GM21576 (cell line): ENCODE data around the gene ARL14EP.

Experiments
- ATAC-seq: cut with Tn5 transposase; IDR thresholded peaks from one replicate; pipeline ENCODE4 v1.9.1; 2021; ENCODE audit warnings: mild to moderate bottlenecking, moderate library complexity; ENCODE audit not compliant: unreplicated experiment

ARL14EP gene

GRCh38 chr11:30368394-30368793 is 45.5 kb downstream of the ARL14EP start:
- ATAC-seq: no peak

DNA sequence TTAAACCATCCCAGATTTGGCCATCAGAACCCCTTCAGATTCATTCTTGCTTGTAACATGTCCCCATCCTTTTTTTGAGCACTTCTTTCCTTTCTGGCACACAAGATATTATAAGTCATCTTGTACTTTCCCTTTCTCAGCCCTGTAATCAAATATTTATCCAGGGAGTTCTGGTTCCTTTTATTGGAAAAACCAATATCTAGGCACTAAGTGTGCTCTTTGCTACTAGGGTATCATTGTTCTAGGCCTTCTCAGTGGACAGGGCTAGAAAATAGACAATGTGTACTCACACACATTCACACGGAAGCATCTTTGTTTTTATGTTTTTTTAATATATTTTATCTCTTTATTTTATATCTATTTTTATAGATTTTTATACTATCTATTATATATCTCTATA is 47.3 kb downstream of the ARL14EP start:
- no peak for ATAC-seq

DNA sequence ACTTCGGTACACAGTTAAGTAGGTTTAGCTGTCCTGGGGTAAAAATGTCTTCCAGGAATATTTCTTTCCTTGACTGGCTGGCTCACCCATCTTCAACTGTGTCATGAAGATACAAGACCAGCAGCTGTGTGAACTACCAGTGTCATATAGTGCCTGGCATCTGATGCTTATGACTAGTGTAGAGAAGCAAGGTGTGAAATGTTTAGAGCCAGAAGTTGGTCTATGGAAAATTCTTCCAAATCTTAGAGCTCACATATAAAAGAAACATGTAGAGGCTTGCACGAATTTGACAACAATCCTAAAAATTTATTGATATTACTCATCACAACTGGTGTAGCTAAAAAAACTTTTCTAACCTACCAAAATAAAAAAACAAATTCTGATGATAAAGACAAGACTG is 54.4 kb downstream of the ARL14EP start:
- ATAC-seq: no peak

DNA sequence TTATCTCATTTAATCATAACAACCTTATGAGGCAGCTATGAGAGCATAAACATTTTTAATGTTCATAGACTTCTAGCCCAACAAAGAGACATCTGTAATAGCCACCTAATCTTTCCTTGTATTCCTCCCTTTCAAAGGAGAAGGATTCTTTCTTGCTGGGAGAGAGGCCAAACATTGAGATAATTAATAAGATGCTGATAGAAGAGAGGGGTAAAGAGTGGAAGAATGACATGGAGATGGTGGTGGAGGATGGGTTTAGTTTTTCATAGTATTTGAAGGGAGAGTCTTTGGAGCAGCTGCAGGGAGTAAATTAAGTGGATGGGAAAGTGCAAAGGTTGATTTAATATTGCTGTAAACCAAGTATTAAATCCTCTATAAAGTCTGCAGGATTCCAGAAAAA is 57.9 kb downstream of the ARL14EP start:
- no peak for ATAC-seq

DNA sequence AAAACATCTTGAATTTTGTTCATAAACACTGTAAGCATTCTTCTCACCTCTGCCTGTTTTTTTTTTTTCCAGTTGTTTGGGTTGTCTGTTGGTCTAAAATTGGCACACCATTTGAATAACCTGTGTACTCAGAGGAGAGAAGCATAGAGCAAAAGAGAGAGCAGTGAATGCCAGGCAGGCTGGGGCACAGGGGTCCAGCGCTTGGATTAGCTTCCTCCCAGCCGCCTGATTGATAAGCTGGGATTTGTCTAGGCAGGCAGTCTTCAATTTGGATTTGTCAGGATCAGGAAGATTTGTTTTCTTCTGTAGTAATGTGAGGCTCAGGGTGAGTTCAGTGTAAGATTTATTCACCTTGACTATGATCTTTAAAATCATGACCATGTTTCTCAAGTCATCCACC is 59.0 kb downstream of the ARL14EP start:
- no peak for ATAC-seq
